ENCODE data around the gene SCUBE1.

Gene SCUBE1

DNA sequence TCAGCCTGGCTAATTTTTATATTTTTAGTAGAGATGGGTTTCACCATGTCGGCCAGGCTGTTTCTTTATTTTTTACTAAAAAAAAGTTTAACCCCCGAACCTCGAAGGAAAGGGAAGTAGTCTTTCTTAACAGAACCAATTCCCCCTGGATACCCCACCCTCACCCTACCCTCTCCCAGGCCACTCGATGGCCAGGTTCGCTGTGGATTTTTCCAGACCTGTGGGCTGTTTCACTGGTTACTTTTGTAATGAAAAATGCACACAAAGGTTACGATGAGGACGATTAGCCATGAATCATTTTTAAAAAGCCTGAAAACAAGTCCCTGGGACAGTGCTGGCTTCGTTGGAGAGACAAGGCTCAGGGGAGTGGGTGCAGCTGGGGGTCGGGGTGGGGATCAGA, 189.3 kb downstream of the SCUBE1 start:
- peak overlapping the region; percentile 98 for H3K27ac ChIP-seq
- ChIA-PET POLR2A (ENCODE audit: low non-redundant PET) (no interaction called here), CTCF (no interaction called here)
- DNase-seq (ENCODE audit: low spot score) = no peak
- TF ChIP-seq, protein P1, sequence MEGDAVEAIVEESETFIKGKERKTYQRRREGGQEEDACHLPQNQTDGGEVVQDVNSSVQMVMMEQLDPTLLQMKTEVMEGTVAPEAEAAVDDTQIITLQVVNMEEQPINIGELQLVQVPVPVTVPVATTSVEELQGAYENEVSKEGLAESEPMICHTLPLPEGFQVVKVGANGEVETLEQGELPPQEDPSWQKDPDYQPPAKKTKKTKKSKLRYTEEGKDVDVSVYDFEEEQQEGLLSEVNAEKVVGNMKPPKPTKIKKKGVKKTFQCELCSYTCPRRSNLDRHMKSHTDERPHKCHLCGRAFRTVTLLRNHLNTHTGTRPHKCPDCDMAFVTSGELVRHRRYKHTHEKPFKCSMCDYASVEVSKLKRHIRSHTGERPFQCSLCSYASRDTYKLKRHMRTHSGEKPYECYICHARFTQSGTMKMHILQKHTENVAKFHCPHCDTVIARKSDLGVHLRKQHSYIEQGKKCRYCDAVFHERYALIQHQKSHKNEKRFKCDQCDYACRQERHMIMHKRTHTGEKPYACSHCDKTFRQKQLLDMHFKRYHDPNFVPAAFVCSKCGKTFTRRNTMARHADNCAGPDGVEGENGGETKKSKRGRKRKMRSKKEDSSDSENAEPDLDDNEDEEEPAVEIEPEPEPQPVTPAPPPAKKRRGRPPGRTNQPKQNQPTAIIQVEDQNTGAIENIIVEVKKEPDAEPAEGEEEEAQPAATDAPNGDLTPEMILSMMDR (conservative IDR thresholded peaks at IDR 0.05; ENCODE audit: low read depth) = no peak

DNA sequence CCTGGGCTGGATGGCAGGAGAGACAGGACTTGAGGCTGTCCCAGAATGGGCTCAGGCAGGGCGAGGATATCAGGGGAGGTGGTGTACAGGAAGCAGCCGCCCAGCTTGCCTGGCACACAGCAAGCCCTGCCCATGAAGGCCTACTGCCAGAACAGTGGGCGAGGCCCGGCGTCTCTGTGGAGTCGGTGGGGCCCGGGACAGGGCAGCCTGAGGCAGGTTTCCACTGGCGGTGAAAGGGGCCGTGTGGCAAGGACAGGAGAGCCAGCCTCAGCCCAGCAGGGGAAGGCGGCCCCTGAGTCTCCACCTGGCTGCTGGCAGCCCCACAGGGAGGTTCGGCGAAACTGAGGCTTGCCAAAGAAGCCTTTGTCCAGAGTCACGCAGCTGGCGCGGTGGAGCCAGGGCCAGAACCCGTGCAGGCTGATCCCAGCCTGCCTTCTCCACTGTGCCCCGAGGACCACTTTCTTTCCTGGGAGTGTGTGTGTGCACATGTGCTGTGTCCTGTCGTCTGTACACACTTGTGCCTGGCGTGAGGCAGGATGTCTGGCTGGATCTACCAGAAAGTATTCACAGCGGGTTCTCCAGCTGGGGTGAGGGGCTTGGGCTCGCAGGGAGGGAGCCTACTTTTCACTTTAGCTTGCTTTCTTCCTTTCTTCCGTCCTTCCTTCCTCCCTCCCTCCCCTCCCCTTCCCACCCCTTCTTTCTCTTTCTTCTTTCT, 190.7 kb downstream of the SCUBE1 start:
- DNase-seq (ENCODE audit: low spot score) = peak; percentile 54
- POLR2A ChIA-PET (ENCODE audit: low non-redundant PET) = interaction anchor here (0.6 to 0.7 kb wide), 2 partner anchors 137 to 538 kb away, joined by 3 to 6 read pairs; partner anchors contain the start of gene PACSIN2
- CTCF ChIA-PET = interaction anchor here (0.7 kb wide), 1 partner anchor 63 kb away, joined by 3 read pairs; no protein-coding TSS in a partner anchor
- H3K27ac ChIP-seq = peak overlapping the region; percentile 98
- TF ChIP-seq, protein P1 (conservative IDR thresholded peaks at IDR 0.05; ENCODE audit: low read depth) = no peak

DNA sequence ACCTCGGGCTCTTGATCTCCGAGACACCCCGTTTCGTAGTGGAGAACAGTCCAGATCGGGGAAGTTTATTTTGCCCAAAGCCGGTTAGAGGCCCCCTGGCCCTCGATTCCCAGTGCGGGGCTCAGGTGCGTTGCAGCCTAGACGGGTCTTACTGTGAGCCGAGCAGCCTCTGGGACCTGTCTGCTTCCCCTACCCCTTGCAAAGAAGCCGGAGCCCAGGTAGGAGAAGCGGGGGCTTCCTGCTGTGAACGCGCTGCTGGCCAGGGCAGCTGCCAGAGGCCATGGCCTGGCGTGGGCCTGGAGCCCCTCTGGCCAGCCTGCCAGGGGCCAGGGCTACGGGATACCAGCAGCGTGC, 191.2 kb downstream of the SCUBE1 start:
- CTCF ChIA-PET = interaction anchor here (0.7 kb wide), 1 partner anchor 62 kb away, joined by 3 read pairs; no protein-coding TSS in a partner anchor
- no peak for DNase-seq (ENCODE audit: low spot score)
- peak overlapping the region; percentile 98 for H3K27ac ChIP-seq
- TF ChIP-seq, protein P1 (conservative IDR thresholded peaks at IDR 0.05; ENCODE audit: low read depth) = no peak
- POLR2A ChIA-PET (ENCODE audit: low non-redundant PET) = no interaction called here

DNA sequence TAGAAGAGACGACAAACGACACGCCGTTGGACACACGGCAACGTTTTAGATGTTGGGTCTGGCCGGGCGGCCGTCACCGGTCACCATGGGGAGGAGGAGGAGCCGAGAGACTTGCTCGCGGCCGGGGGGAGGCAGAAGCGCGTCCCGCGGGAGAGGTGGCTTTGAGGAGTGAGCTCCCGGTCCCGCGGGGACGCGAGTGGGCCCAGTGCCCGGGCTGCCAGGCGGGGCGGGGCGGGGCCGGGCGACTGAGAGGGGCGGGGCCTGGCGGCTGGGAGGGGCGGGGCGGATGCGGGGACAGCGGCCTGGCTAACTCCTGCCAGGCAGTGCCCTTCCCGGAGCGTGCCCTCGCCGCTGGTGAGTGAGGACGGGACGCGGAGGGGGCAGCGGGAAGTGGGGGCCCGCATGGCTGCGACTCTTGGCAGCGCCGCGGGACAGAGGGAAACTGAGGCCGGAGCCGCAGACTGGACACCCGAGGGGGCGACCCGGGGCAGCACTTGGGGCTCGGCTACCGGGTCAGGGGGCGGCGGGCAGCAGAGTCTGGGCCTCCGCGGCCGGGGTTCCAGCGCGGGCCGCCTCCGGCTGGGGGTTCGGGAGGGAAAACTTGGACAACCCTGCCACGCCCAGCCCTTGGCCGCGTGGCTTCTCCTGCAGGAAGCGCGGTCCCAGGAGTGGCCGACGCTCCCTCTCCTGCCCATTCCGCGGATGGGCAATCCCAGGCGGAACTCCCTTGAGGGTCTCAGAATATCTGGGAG, 191.7 kb downstream of the SCUBE1 start, which contains the start of gene TSPO:
TSS of gene TSPO (plus strand) at position 309 of the 752 bp plus-strand sequence. CDS start 7,680 bp downstream, outside the sequence.
- TF ChIP-seq, protein P1 (conservative IDR thresholded peaks at IDR 0.05; ENCODE audit: low read depth) = no peak
- DNase-seq (ENCODE audit: low spot score) = peak; percentile 46
- ChIA-PET POLR2A (ENCODE audit: low non-redundant PET) (interaction anchor here (0.6 kb wide), 1 partner anchor 569 kb away, joined by 3 read pairs; no protein-coding TSS in a partner anchor), CTCF (interaction anchor here (1.2 kb wide), 1 partner anchor 16 kb away, joined by 3 read pairs; no protein-coding TSS in a partner anchor)
- H3K27ac ChIP-seq = peak within 1 kb of the TSS; percentile 98

DNA sequence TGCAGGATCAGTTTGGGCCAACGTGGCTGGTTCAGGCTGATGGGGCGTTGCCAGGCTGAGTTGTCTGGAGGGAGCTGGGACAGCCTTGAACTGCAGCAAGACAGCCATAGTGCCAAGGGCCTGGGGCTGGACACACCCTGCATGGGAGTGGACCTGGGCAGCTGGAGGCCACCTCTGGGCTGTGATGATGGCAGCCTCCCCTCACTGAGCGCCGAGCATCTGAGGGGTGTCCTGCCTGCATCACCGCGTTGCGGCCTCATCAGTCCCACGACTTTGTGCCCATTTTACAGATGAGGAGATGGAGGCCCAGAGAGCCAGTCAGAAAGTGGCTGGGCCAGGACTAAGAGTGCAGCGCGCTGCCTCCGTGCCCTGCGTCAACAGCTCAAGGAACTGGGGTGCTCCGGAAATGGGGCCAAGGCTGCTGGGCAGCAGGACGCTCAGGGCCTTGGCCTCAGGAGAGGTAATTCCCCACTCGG, 192.4 kb downstream of the SCUBE1 start:
- ChIA-PET CTCF (interaction anchor here (1.2 kb wide), 1 partner anchor 15 kb away, joined by 3 read pairs; no protein-coding TSS in a partner anchor), POLR2A (ENCODE audit: low non-redundant PET) (interaction anchor here (0.6 kb wide), 1 partner anchor 568 kb away, joined by 3 read pairs; no protein-coding TSS in a partner anchor)
- peak overlapping the region; percentile 98 for H3K27ac ChIP-seq
- no peak for DNase-seq (ENCODE audit: low spot score)
- TF ChIP-seq, protein P1 (conservative IDR thresholded peaks at IDR 0.05; ENCODE audit: low read depth) = no peak

DNA sequence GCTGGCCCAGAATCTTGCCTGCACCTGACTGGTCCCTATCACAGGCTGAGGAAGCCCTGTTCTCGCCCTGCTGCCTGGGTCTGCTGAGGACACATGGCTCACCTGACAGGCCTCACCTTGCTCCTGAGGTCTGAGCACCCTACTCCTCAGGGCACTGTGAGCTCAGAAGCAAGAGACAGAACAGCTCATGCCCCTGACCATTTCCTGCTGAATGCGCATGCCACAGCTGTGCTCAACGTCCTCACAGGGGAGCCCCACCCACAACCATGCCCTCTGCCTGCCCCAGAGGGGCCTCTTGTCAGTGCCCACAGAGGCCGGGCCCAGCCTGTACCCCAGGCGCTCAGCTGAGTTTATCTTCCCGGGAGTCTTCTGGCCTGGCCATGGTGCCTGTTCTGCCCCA, 194.6 kb downstream of the SCUBE1 start:
- H3K27ac ChIP-seq = peak overlapping the region; percentile 36
- POLR2A ChIA-PET (ENCODE audit: low non-redundant PET) = no interaction called here
- CTCF ChIA-PET = no interaction called here
- DNase-seq (ENCODE audit: low spot score) = no peak
- TF ChIP-seq, protein P1 (conservative IDR thresholded peaks at IDR 0.05; ENCODE audit: low read depth) = no peak
